T-helper 1 cell (primary cell): ENCODE data around the gene IAH1.

Experiments
- DNase-seq, 5 donors: peaks; one replicate each; pipeline ENCODE4 v3.0.0-alpha.2; 2012 to 2020
- total RNA-seq, 4 donors: gene quantifications; one replicate each; lab custom pipeline; 2026; lab: John Stamatoyannopoulos, UW

Gene IAH1
- 23.6 to 34.2 (median 32.9) reads per million in 4 donors for total RNA-seq

GRCh38 chr2:9474361-9475057 is at the start of gene IAH1:
IAH1 (plus strand) TSS chr2:9474551; CDS start chr2:9474567, 16 bp downstream.
- peak; percentile 61 to 79 (median 67) for DNase-seq

- DNase-seq, result no peak
Measured at GRCh38 chr2:9428965-9429577, 45.3 kb upstream of the IAH1 start.

GRCh38 chr2:9430316-9431293 is 43.7 kb upstream of the IAH1 start:
- no peak for DNase-seq

- DNase-seq, result no peak
Measured at GRCh38 chr2:9434489-9434888, 39.9 kb upstream of the IAH1 start.

- DNase-seq, result no peak
Measured at GRCh38 chr2:9439536-9439935, 34.8 kb upstream of the IAH1 start.

GRCh38 chr2:9440058-9440727 is 34.2 kb upstream of the IAH1 start:
- DNase-seq, result no peak

GRCh38 chr2:9441556-9441955 is 32.8 kb upstream of the IAH1 start:
- no peak for DNase-seq

- DNase-seq, result no peak
Measured at GRCh38 chr2:9443526-9443925, 30.8 kb upstream of the IAH1 start.

GRCh38 chr2:9445089-9445488 is 29.3 kb upstream of the IAH1 start:
- peak in 1 of 5 donors; percentile 27 for DNase-seq

GRCh38 chr2:9451231-9451630 is 23.1 kb upstream of the IAH1 start:
- DNase-seq, result no peak

GRCh38 chr2:9460441-9461017 is 13.8 kb upstream of the IAH1 start:
- no peak for DNase-seq

GRCh38 chr2:9461079-9461478 is 13.3 kb upstream of the IAH1 start:
- DNase-seq, result no peak

GRCh38 chr2:9462313-9462712 is 12.0 kb upstream of the IAH1 start:
- DNase-seq, result no peak

GRCh38 chr2:9462886-9463697 is 11.3 kb upstream of the IAH1 start:
- DNase-seq, result no peak

- DNase-seq, result peak in 1 of 5 donors; percentile 51
Measured at GRCh38 chr2:9463698-9464034, 10.7 kb upstream of the IAH1 start.

GRCh38 chr2:9465170-9465569 is 9.2 kb upstream of the IAH1 start:
- DNase-seq, result no peak

- no peak for DNase-seq
Measured at GRCh38 chr2:9466147-9466683, 8.1 kb upstream of the IAH1 start.

- DNase-seq, result no peak
Measured at GRCh38 chr2:9467687-9468086, 6.7 kb upstream of the IAH1 start.

GRCh38 chr2:9471206-9471605 is 3.1 kb upstream of the IAH1 start:
- DNase-seq, result no peak

GRCh38 chr2:9472511-9472910 is 1.8 kb upstream of the IAH1 start:
- DNase-seq, result no peak

- DNase-seq, result peak in 2 of 5 donors; percentile 19
Measured at GRCh38 chr2:9473308-9473984, 905 bp upstream of the IAH1 start.
